GM21390 (cell line): ENCODE results near the gene WDSUB1.
A peak's percentile ranks its signal among the peaks of the same experiment; 100 is the strongest.

Experiments used
- ATAC-seq: cut with Tn5 transposase; IDR thresholded peaks from one replicate; pipeline ENCODE4 v1.9.1; 2021; ENCODE audit not compliant: unreplicated experiment

Gene WDSUB1

DNA sequence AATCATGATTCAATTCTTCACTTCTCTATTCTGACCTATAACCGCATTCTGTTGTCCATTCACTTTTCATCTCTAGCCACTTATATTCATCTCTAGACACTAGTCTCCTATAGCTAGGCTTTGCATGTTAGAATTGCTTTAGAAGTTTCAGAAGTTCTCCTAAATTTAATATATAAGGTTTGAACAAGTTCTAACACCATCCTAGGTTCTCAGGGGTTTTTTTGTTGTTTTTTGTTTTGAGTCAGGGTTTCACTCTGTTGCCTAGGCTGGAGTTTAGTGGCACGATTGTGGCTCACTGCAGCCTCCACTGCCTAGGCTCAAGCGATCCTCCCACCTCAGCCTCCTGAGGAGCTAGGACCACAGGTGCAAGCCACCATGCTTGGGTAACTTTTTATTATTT lies 19.9 kb downstream of the WDSUB1 start:
- no peak for ATAC-seq

- ATAC-seq = no peak
Observed at GRCh38 chr2:159265171-159265576, 21.3 kb downstream of the WDSUB1 start.

- ATAC-seq = no peak
Observed at GRCh38 chr2:159262904-159263303, 23.6 kb downstream of the WDSUB1 start.

DNA sequence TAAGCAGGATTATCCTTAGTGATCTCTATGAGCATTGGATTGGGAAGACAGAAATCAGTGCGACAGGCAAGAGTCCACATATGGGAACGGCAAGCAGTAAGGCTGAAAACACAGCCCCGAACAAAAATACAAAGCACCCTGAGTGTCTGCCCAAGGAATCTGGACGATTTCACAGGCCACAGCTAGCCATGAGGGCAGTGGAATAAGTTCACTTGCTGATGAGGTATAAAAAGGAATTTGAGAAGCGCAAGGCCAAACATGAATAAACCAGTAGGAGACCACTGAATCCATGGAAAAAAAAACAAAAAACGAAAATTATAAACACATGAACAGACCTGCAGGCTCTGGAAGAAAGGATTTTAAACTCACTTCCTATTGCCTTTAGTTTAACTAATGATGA lies 24.3 kb downstream of the WDSUB1 start:
- ATAC-seq = no peak

GRCh38 chr2:159256159-159256558 lies 30.3 kb downstream of the WDSUB1 start:
- no peak for ATAC-seq

GRCh38 chr2:159252905-159253304 lies 33.6 kb downstream of the WDSUB1 start:
- no peak for ATAC-seq

DNA sequence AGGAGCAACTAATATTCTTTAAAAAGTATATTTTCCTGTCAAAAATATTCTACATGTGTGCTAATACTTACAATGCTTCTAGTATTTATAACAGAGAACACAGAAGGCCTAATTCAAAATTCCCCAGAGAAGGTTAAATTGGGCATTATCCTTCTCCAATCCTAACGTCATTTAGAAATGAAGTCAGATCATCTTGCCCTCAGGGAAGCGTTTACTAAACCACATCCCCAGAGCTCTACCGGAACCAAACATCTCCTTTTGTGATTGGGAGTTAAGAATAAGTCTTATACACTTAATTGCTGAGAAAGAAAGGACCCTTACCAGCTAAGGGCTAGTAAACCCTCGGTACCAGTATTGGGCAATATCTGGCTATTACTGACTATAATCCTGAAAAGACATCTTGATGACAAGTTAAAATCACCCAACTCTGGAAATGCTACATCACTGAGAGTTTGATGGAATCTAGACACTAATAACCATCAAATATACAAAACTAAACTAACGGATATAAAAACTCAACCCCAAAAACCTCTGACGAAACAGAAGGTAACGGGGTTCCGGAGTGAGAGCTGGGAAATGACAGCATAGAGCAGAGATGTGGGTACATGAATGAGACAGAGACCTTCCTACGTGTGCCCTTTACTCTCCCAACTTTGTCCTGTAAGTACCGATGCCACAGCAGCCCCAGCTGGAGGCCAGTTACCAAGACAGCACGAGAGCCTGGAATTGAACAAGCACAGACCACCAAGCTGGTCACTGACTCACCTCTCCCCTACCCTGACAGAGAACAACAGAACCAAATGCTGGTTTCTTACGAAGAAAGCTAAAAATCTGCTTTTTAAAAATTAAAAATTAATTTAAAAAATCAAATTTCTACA lies 35.0 kb downstream of the WDSUB1 start:
- ATAC-seq = no peak

- peak; percentile 66 for ATAC-seq
Observed at GRCh38 chr2:159249990-159250715, 36.4 kb downstream of the WDSUB1 start.

DNA sequence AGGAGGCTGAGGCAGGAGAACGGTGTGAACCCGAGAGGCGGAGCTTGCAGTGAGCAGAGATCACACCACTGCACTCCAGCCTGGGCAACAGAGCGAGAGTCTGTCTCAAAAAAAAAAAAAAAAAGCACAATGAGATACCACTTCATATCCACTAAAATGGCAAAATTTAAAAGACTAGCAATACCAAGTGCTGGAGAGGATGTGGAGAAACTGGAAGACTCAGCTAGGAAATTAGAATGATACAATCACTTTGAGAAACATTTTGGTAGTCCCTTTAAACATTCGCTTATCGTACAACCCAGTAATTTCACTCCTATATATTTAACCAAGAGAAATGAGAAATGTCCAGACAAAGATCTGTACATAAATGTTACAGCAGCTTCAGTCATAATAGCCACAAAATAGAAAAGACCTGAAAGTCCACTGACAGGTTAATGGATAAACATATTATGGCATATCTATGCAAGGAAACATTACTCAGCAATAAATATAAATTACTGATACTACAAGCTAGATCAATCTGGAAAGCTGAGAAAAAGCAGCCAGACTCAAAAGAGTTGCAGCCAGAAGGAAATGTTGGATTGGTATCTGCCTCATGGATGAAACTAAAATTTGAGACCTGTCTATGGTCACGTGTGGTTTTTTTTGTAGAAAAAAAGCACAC lies 40.0 kb downstream of the WDSUB1 start:
- no peak for ATAC-seq

- ATAC-seq = no peak
Observed at GRCh38 chr2:159243529-159243928, 43.0 kb downstream of the WDSUB1 start.

- ATAC-seq = no peak
Observed at GRCh38 chr2:159234868-159235267, 51.6 kb downstream of the WDSUB1 start.

GRCh38 chr2:159232456-159233170 lies 53.9 kb downstream of the WDSUB1 start:
- no peak for ATAC-seq

DNA sequence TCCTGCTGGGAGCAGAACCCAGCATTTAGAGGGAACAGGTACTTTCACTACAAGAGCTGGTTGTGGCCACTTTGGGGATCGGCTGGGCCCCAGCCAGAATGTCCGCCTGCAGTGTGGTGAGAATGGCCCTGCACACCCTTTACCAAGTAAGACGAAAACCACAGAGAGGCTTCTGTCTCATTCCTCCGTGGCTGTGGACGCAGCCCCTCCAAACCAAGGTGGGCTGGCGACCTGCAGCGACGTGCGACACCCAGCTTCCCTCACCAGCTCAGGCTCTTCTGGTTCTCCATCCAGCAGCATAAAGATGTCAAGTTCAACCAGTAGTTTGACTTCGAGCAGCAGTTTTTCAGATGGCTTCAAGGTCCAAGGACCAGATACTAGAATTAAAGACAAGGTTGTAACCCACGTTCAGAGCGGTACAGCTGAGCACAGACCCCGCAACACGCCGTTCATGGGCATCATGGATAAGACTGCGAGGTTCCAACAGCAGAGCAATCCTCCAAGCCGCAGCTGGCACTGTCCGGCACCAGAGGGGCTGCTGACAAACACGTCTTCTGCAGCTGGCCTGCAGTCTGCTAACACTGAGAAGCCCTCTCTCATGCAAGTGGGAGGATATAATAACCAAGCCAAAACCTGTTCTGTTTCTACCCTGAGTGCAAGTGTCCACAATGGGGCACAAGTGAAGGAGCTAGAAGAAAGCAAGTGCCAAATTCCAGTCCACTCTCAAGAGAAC lies 56.2 kb downstream of the WDSUB1 start:
- ATAC-seq = no peak

DNA sequence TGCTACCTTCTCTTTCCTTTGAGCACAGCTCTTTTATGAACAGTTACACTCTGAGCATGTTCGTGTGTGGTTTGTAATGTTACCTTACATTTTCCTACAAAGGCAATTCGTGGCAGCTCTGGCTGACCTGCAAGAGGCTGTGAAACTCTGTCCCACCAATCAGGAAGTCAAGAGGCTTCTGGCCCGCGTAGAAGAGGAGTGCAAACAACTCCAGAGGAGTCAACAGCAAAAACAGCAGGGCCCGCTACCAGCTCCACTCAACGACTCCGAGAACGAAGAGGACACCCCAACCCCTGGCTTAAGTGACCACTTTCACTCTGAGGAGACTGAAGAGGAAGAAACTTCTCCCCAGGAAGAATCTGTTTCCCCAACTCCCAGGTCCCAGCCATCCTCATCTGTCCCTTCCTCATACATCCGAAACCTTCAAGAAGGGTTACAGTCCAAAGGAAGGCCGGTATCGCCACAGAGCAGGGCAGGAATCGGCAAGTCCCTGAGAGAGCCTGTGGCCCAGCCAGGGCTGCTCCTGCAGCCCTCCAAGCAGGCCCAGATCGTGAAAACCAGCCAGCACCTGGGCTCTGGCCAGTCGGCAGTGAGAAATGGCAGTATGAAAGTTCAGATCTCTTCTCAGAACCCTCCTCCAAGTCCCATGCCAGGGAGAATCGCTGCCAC lies 56.9 kb downstream of the WDSUB1 start:
- ATAC-seq = no peak

DNA sequence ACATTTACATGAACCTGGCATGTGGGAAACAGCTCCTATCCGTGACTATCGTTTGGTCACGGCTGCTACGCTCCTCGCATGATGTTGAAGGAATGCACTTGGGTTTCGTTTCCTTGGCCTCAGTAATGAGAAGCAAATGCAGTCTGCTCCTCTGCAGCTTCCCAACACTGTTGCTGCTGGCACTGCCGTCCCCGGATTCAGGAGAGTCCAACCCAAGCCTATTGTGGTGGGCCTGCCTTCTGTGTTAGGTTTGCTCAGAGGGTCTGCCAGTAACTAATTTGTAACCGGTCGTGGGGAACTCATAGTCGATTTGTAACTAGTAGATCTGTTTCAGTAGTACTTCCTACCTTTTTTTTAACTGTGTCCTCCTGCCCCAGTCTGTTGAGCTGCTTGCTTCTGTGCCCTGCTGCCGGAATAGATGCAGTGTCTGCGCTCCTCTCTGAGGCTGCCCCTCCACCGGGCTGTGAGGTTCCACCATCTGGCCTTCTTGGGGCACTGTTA lies 58.4 kb downstream of the WDSUB1 start:
- no peak for ATAC-seq

- no peak for ATAC-seq
Observed at GRCh38 chr2:159227467-159227866, 59.0 kb downstream of the WDSUB1 start.

- no peak for ATAC-seq
Observed at GRCh38 chr2:159226608-159227385, 59.7 kb downstream of the WDSUB1 start.

DNA sequence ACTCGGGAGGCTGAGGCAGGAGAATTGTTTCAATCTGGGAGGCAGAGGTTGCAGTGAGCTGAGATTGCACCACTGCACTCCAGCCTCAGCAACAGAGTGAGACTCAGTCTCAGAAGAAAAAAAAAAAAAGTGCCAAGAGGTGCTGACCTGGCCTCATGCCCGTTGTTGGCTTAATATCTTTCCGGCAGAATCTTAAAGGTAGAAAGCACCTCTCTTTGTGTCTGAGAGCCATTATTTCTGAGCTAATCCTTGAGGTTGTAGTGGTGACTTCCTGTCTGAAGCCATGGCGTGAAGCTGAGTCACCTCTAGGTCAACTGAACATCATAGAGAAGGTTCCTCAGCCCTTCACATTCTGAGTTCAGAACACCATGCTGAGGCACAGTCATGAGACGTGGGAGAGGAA lies 60.4 kb downstream of the WDSUB1 start:
- no peak for ATAC-seq
